PC-3 (cell line): ENCODE results near the gene RXRA. TPM values are rescaled to one million over a fixed set of nuclear protein-coding genes. Genes with fewer than 3 reads are reported as not detected.

Experiments
- ATAC-seq: fragments of 200-7000 bp; cut with Tn5 transposase; 2 replicates; pipeline ENCODE4 v1.9.1; 2020; ENCODE audit warnings: mild to moderate bottlenecking, moderate library complexity
- BruUV-seq: library from RNA; stranded (reverse); fragments of 400-500 nt; replicated peaks from 2 replicates; lab custom pipeline; 2021; lab: Mats Ljungman, UMichigan
- CTCF ChIA-PET: fragments of 300-600 bp; sonication (Branson Sonifier 250); formaldehyde crosslinking; loops from one replicate; lab custom pipeline; 2022; ENCODE audit warnings: antibody characterized with exemption; lab: Charles Lee
- POLR2A ChIA-PET: fragments of 300-600 bp; sonication (Branson Sonifier 250); formaldehyde crosslinking; loops from one replicate; lab custom pipeline; 2022; ENCODE audit warnings: antibody characterized with exemption; ENCODE audit not compliant: unreplicated experiment; lab: Charles Lee
- DNase-seq: peaks from one replicate; pipeline ENCODE4 v3.0.0-alpha.2; 2015
- H2AFZ ChIP-seq: fragments of 300-600 bp; sonication (generic); 2 replicates; pipeline ENCODE4 v1.6.0; 2016; ENCODE audit warnings: antibody characterized with exemption, low read length
- H3F3A ChIP-seq: fragments of 300-600 bp; sonication (generic); one replicate; pipeline ENCODE4 v1.6.0; 2017; ENCODE audit warnings: antibody characterized with exemption, low read length, control low read depth, mild to moderate bottlenecking; ENCODE audit not compliant: unreplicated experiment
- H3K27ac ChIP-seq: fragments of 300-600 bp; sonication (generic); 2 replicates; pipeline ENCODE4 v1.5.1; 2016; ENCODE audit warnings: mild to moderate bottlenecking, low read length
- H3K27me3 ChIP-seq: fragments of 300-600 bp; sonication (generic); 2 replicates; pipeline ENCODE4 v1.6.1; 2016; ENCODE audit warnings: low read length, mixed read lengths
- H3K36me3 ChIP-seq: fragments of 300-600 bp; sonication (generic); 2 replicates; pipeline ENCODE4 v1.6.1; 2016; ENCODE audit warnings: low read depth, mixed run types, low read length, mixed read lengths
- H3K4me1 ChIP-seq: fragments of 300-600 bp; sonication (generic); 2 replicates; pipeline ENCODE4 v1.5.1; 2016; ENCODE audit warnings: low read length; ENCODE audit not compliant: insufficient read depth
- H3K4me2 ChIP-seq: fragments of 300-600 bp; sonication (generic); 2 replicates; pipeline ENCODE4 v1.6.0; 2016; ENCODE audit warnings: low read length
- H3K4me3 ChIP-seq: fragments of 300-600 bp; sonication (generic); 2 replicates; pipeline ENCODE4 v1.5.1; 2016; ENCODE audit warnings: mild to moderate bottlenecking, low read length, mixed read lengths
- H3K79me2 ChIP-seq: fragments of 300-600 bp; sonication (generic); 2 replicates; pipeline ENCODE4 v1.6.1; 2017; ENCODE audit warnings: low read length, mixed read lengths
- H3K9ac ChIP-seq: fragments of 300-600 bp; sonication (generic); 2 replicates; pipeline ENCODE4 v1.6.0; 2016; ENCODE audit warnings: mild to moderate bottlenecking, low read length
- H3K9me2 ChIP-seq: fragments of 300-600 bp; sonication (generic); replicated peaks from 2 replicates; pipeline ENCODE4 v1.6.1; 2016; ENCODE audit warnings: mixed run types, low read length, mixed read lengths
- H3K9me3 ChIP-seq: fragments of 300-600 bp; sonication (generic); 2 replicates; pipeline ENCODE4 v1.6.1; 2016; ENCODE audit warnings: low read length, mixed read lengths
- H4K20me1 ChIP-seq: fragments of 300-600 bp; sonication (generic); 2 replicates; pipeline ENCODE4 v1.6.1; 2016; ENCODE audit warnings: low read length, mixed read lengths
- CTCF ChIP-seq: fragments of 300-600 bp; sonication (generic); conservative IDR thresholded peaks from 2 replicates; pipeline ENCODE4 v1.5.1; 2017; ENCODE audit warnings: antibody characterized with exemption, low read depth, mild to moderate bottlenecking, low read length
- EZH2 ChIP-seq: fragments of 300-600 bp; sonication (generic); IDR thresholded peaks from one replicate; pipeline ENCODE4 v1.6.1; 2017; ENCODE audit warnings: antibody characterized with exemption, mild to moderate bottlenecking, low read length; ENCODE audit not compliant: unreplicated experiment
- EZH2phosphoT487 ChIP-seq: fragments of 300-600 bp; sonication (generic); IDR thresholded peaks from 2 replicates; pipeline ENCODE4 v1.6.1; 2018; ENCODE audit warnings: mild to moderate bottlenecking, antibody characterized with exemption, low read length, borderline replicate concordance
- intact Hi-C: fragments of 100-400 bp; cut with micrococcal nuclease; formaldehyde crosslinking; loops from 2 replicates; pipeline ENCODE4 v1.9.0; 2023
- total RNA-seq: library from RNA; depleted of rRNA; stranded (reverse); fragments of >200 nt; gene quantifications from 2 replicates; pipeline ENCODE4 v1.2.3, GENCODE V29; 2014

RXRA gene
- total RNA-seq, 1 experiment from 2014 or later, result 17.5 TPM

- ATAC-seq (no peak), DNase-seq (no peak)
- H3K9me2 ChIP-seq, result no peaks in the 10 kb centered on the region
- no peaks in the 10 kb centered on the region for H3K9me3 ChIP-seq
- H3K4me1 ChIP-seq, result no peaks in the 10 kb centered on the region
- no peak overlapping the region for H3K4me3 ChIP-seq
- H3K79me2 ChIP-seq, result no peaks in the 10 kb centered on the region
- TF ChIP-seq CTCF (no peak), EZH2phosphoT487 (no peak), EZH2 (no peak)
- no peaks in the 10 kb centered on the region for H3F3A ChIP-seq
- 0 out of 2 replicates have a peak overlapping the region, but pooled peaks have one; percentile 39 for H3K4me2 ChIP-seq
- H3K27ac ChIP-seq, result no peak overlapping the region
- intact Hi-C loops, result no loop called here
- no peak overlapping the region for H3K9ac ChIP-seq
- H3K36me3 ChIP-seq, result no peaks in the 10 kb centered on the region
- BruUV-seq, result no TSS peak
- CTCF ChIA-PET, result no interaction called here
- H3K27me3 ChIP-seq, result no peaks in the 10 kb centered on the region
- no peaks in the 10 kb centered on the region for H4K20me1 ChIP-seq
- POLR2A ChIA-PET, result no interaction called here
- H2AFZ ChIP-seq, result no peak overlapping the region
These were observed 42.5 kb upstream of the RXRA start for GRCh38 chr9:134283692-134284265.

GRCh38 chr9:134284273-134284672 is 42.0 kb upstream of the RXRA start:
- H3K9me3 ChIP-seq, result no peaks in the 10 kb centered on the region
- CTCF ChIA-PET, result no interaction called here
- POLR2A ChIA-PET, result no interaction called here
- BruUV-seq, result no TSS peak
- ATAC-seq (no peak), DNase-seq (no peak)
- TF ChIP-seq CTCF (no peak), EZH2phosphoT487 (no peak), EZH2 (no peak)
- H3K27ac ChIP-seq, result no peak overlapping the region
- no peaks in the 10 kb centered on the region for H3K36me3 ChIP-seq
- H3K4me3 ChIP-seq, result no peak overlapping the region
- H3K9ac ChIP-seq, result no peak overlapping the region
- H2AFZ ChIP-seq, result no peak overlapping the region
- H3K9me2 ChIP-seq, result no peaks in the 10 kb centered on the region
- no peak overlapping the region for H3K4me2 ChIP-seq
- no peaks in the 10 kb centered on the region for H3K79me2 ChIP-seq
- intact Hi-C loops, result no loop called here
- no peaks in the 10 kb centered on the region for H3K4me1 ChIP-seq
- no peaks in the 10 kb centered on the region for H3F3A ChIP-seq
- no peaks in the 10 kb centered on the region for H4K20me1 ChIP-seq
- no peaks in the 10 kb centered on the region for H3K27me3 ChIP-seq

GRCh38 chr9:134284741-134285140 is 41.5 kb upstream of the RXRA start:
- intact Hi-C loops, result no loop called here
- H3K27me3 ChIP-seq, result no peaks in the 10 kb centered on the region
- DNase-seq, result no peak
- no peak overlapping the region for H2AFZ ChIP-seq
- no peaks in the 10 kb centered on the region for H3K36me3 ChIP-seq
- H3K27ac ChIP-seq, result no peak overlapping the region
- H3K4me3 ChIP-seq, result no peak overlapping the region
- ChIA-PET CTCF (no interaction called here), POLR2A (no interaction called here)
- H3K9ac ChIP-seq, result no peak overlapping the region
- ATAC-seq, result no peak
- H3K4me1 ChIP-seq, result no peaks in the 10 kb centered on the region
- no peaks in the 10 kb centered on the region for H4K20me1 ChIP-seq
- H3F3A ChIP-seq, result no peaks in the 10 kb centered on the region
- H3K79me2 ChIP-seq, result no peaks in the 10 kb centered on the region
- no peaks in the 10 kb centered on the region for H3K9me2 ChIP-seq
- no peaks in the 10 kb centered on the region for H3K9me3 ChIP-seq
- BruUV-seq, result no TSS peak
- TF ChIP-seq EZH2phosphoT487 (no peak), CTCF (no peak), EZH2 (no peak)
- H3K4me2 ChIP-seq, result no peak overlapping the region
